ENCODE data around the gene PCDHB7. TPM values are rescaled to one million over a fixed set of nuclear protein-coding genes. Genes with fewer than 3 reads are reported as not detected.
"Not testable (repeated sequence)": the region's sequence is repeated elsewhere in the genome, so short reads cannot be mapped to it uniquely, and the experiment has no call there.

Gene PCDHB7
- not detected in 2 replicates for total RNA-seq (2014; rRNA removed; shearing (Covaris generic))
- total RNA-seq (2022) = not detected in 2 replicates
- Bru-seq, nascent RNA = percentile 15 among the genes with signal in this experiment
- not detected for BruChase-seq, experiment 1, labeled RNA remaining after a 6-hour chase
- BruChase-seq, experiment 2, labeled RNA remaining after a 2-hour chase = percentile 15 among the genes with signal in this experiment
- long read RNA-seq = 0 reads

DNA sequence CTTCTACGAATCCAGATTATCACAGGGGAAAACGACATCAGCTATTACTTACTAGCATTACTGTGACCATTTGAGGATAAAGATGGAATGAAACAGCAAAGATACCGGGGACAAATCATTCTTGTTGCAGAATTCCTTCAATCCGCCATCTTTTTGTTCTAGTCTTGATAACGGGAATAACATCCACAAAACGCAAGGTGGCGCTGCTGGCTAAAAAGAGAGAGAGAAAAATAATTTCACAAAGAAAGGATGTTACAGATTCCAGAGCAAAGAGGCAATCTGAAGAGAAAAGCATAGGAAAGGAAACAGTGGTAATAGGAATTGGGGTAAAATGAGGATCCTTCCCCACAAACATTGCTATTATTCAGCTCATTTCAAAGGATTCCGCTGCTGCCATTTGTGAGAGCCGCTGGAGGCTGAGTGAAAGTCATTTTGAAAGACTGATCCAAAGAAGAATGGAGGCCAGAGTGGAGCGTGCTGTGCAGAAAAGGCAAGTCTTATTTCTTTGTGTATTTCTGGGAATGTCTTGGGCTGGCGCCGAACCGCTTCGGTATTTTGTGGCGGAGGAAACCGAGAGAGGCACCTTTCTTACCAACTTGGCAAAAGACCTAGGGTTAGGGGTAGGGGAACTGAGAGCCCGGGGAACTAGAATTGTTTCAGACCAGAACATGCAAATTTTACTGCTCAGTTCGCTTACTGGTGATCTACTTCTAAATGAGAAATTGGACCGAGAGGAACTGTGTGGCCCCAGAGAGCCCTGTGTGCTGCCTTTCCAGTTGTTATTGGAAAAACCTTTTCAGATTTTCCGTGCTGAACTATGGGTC lies at the start of gene PCDHB7:
Gene PCDHB7, plus strand, starts transcription at position 264 of the 824 bp plus-strand sequence. Its CDS starts 192 bp downstream, at position 456.
- Histone ChIP-seq H3K27ac (ENCODE audit: low read depth, low read length, poor library complexity, severe bottlenecking) (no peak within 1 kb of the TSS), H3K9me2 (ENCODE audit: insufficient read depth, low read length) (no peaks in the 10 kb centered on the region), H3K36me3 (ENCODE audit: insufficient read depth, low read length) (no peaks in the 10 kb centered on the region), H3K4me2 (ENCODE audit: low read length) (no peak within 1 kb of the TSS), H2AFZ (ENCODE audit: low read length) (0 out of 2 replicates have a peak within 1 kb of the TSS, but pooled peaks have one; percentile 8), H3K79me2 (ENCODE audit: insufficient read depth, low read depth, low read length) (no peaks in the 10 kb centered on the region), H3K9me3 (ENCODE audit: low read length) (no peaks in the 10 kb centered on the region), H3K4me3 (ENCODE audit: low read depth, low read length, poor library complexity, severe bottlenecking) (no peak within 1 kb of the TSS), H3K4me1 (ENCODE audit: insufficient read depth, low read length, poor library complexity, severe bottlenecking) (no peaks in the 10 kb centered on the region), H4K20me1 (ENCODE audit: insufficient read depth, low read length) (no peaks in the 10 kb centered on the region)
- DNase-seq (ENCODE audit: low spot score) = peak; percentile 26
- intact Hi-C loops (cut with micrococcal nuclease; ENCODE audit: unreplicated experiment) = no loop called here
- ChIA-PET CTCF (ENCODE audit: unreplicated experiment) (no interaction called here), POLR2A (interaction anchor here (0.6 kb wide), 1 partner anchor 140 kb away, joined by 3 read pairs; no protein-coding TSS in a partner anchor)
- no peak for TF ChIP-seq EZH2phosphoT487 (IDR thresholded peaks at IDR 0.05; ENCODE audit: borderline replicate concordance, low read depth, low read length)
- TF ChIP-seq, protein P1, sequence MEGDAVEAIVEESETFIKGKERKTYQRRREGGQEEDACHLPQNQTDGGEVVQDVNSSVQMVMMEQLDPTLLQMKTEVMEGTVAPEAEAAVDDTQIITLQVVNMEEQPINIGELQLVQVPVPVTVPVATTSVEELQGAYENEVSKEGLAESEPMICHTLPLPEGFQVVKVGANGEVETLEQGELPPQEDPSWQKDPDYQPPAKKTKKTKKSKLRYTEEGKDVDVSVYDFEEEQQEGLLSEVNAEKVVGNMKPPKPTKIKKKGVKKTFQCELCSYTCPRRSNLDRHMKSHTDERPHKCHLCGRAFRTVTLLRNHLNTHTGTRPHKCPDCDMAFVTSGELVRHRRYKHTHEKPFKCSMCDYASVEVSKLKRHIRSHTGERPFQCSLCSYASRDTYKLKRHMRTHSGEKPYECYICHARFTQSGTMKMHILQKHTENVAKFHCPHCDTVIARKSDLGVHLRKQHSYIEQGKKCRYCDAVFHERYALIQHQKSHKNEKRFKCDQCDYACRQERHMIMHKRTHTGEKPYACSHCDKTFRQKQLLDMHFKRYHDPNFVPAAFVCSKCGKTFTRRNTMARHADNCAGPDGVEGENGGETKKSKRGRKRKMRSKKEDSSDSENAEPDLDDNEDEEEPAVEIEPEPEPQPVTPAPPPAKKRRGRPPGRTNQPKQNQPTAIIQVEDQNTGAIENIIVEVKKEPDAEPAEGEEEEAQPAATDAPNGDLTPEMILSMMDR (conservative IDR thresholded peaks at IDR 0.05; ENCODE audit: low read length) = peak; percentile 83
- BruUV-seq (replicated peaks) = no TSS peak

DNA sequence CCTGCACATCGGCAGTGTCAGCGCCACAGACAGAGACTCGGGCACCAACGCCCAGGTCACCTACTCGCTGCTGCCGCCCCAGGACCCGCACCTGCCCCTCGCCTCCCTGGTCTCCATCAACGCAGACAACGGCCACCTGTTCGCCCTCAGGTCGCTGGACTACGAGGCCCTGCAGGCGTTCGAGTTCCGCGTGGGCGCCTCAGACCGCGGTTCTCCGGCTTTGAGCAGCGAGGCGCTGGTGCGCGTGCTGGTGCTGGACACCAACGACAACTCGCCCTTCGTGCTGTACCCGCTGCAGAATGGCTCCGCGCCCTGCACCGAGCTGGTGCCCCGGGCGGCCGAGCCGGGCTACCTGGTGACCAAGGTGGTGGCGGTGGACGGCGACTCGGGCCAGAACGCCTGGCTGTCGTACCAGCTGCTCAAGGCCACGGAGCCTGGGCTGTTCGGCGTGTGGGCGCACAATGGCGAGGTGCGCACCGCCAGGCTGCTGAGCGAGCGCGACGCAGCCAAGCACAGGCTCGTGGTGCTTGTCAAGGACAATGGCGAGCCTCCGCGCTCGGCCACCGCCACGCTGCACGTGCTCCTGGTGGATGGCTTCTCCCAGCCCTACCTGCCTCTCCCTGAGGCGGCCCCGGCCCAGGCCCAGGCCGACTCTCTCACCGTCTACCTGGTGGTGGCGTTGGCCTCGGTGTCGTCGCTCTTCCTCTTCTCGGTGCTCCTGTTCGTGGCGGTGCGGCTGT lies 48.9 kb upstream of the PCDHB7 start:
- intact Hi-C loops (cut with micrococcal nuclease; ENCODE audit: unreplicated experiment); H3K79me2 ChIP-seq (ENCODE audit: insufficient read depth, low read depth, low read length); H3K9me2 ChIP-seq (ENCODE audit: insufficient read depth, low read length); H3K4me2 ChIP-seq (ENCODE audit: low read length); H2AFZ ChIP-seq (ENCODE audit: low read length); H3K4me3 ChIP-seq (ENCODE audit: low read depth, low read length, poor library complexity, severe bottlenecking); H3K9me3 ChIP-seq (ENCODE audit: low read length); CTCF ChIA-PET (ENCODE audit: unreplicated experiment); POLR2A ChIA-PET; BruUV-seq (replicated peaks); H3K27ac ChIP-seq (ENCODE audit: low read depth, low read length, poor library complexity, severe bottlenecking); H4K20me1 ChIP-seq (ENCODE audit: insufficient read depth, low read length); DNase-seq (ENCODE audit: low spot score); H3K4me1 ChIP-seq (ENCODE audit: insufficient read depth, low read length, poor library complexity, severe bottlenecking); H3K36me3 ChIP-seq (ENCODE audit: insufficient read depth, low read length): not testable (repeated sequence)

DNA sequence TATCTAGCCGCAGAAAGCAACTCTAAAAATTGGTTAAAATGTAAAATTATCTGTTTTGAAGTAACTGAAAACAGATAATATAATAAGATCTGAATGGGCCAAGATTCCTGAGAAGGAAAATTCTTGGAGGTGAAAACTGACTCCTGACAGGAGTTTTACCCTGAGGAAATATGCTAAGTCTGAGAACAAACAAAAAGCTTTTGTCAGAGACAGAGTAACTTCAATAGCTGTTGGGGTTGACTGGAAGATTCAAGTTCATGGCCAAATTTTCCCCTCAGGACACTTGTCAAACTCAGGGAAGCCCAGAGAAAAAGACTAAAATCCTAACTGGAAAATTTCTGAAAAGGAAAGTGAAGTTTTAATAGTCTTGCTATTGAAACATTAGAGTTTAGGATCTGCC lies 45.1 kb upstream of the PCDHB7 start:
- Histone ChIP-seq H3K4me1 (ENCODE audit: insufficient read depth, low read length, poor library complexity, severe bottlenecking) (no peaks in the 10 kb centered on the region), H3K27ac (ENCODE audit: low read depth, low read length, poor library complexity, severe bottlenecking) (no peak overlapping the region), H3K4me3 (ENCODE audit: low read depth, low read length, poor library complexity, severe bottlenecking) (no peak overlapping the region), H3K79me2 (ENCODE audit: insufficient read depth, low read depth, low read length) (no peaks in the 10 kb centered on the region), H3K4me2 (ENCODE audit: low read length) (no peak overlapping the region), H3K9me3 (ENCODE audit: low read length) (no peaks in the 10 kb centered on the region), H3K36me3 (ENCODE audit: insufficient read depth, low read length) (no peaks in the 10 kb centered on the region), H3K9me2 (ENCODE audit: insufficient read depth, low read length) (no peaks in the 10 kb centered on the region), H4K20me1 (ENCODE audit: insufficient read depth, low read length) (no peaks in the 10 kb centered on the region), H2AFZ (ENCODE audit: low read length) (no peak overlapping the region)
- TF ChIP-seq, protein P1 (conservative IDR thresholded peaks at IDR 0.05; ENCODE audit: low read length) = no peak
- no peak for TF ChIP-seq EZH2phosphoT487 (IDR thresholded peaks at IDR 0.05; ENCODE audit: borderline replicate concordance, low read depth, low read length)
- ChIA-PET CTCF (ENCODE audit: unreplicated experiment) (no interaction called here), POLR2A (no interaction called here)
- no TSS peak for BruUV-seq (replicated peaks)
- no peak for DNase-seq (ENCODE audit: low spot score)
- intact Hi-C loops (cut with micrococcal nuclease; ENCODE audit: unreplicated experiment) = no loop called here

Measured in OCI-LY7 (cell line).